GM10266 (cell line): ENCODE data around the gene GAPVD1.

ENCODE experiments used
- DNase-seq: peaks from one replicate; pipeline ENCODE4 v3.0.0; 2012; ENCODE audit errors: extremely low spot score
- CTCF ChIP-seq: IDR thresholded peaks from 2 replicates; pipeline ENCODE4 v1.5.1; 2012; ENCODE audit warnings: mild to moderate bottlenecking, low read depth; ENCODE audit not compliant: control insufficient read depth, insufficient read depth; ENCODE audit errors: missing control alignments

The GAPVD1 gene

GRCh38 chr9:125404733-125405132 is 143.1 kb downstream of the GAPVD1 start:
- no peak for TF ChIP-seq CTCF
- no peak for DNase-seq

GRCh38 chr9:125405938-125406809 is 144.5 kb downstream of the GAPVD1 start:
- DNase-seq, result no peak

GRCh38 chr9:125406810-125407087 is 145.1 kb downstream of the GAPVD1 start:
- no peak for DNase-seq
- TF ChIP-seq CTCF, result no peak

More at GRCh38 chr9:125405938-125406809, 144.5 kb downstream of the GAPVD1 start:
- no peak for TF ChIP-seq CTCF

GRCh38 chr9:125407432-125407973 is 145.9 kb downstream of the GAPVD1 start:
- TF ChIP-seq CTCF, result no peak
- DNase-seq, result no peak

- DNase-seq, result peak; percentile 93
- peak; percentile 91 for TF ChIP-seq CTCF
These were observed 146.6 kb downstream of the GAPVD1 start for GRCh38 chr9:125407974-125408900.

- peak; percentile 75 for DNase-seq
These were observed 147.6 kb downstream of the GAPVD1 start for GRCh38 chr9:125409217-125409636.

More at GRCh38 chr9:125409217-125409636, 147.6 kb downstream of the GAPVD1 start:
- TF ChIP-seq CTCF, result no peak
